ENCODE results near the gene FGF18.

DNA sequence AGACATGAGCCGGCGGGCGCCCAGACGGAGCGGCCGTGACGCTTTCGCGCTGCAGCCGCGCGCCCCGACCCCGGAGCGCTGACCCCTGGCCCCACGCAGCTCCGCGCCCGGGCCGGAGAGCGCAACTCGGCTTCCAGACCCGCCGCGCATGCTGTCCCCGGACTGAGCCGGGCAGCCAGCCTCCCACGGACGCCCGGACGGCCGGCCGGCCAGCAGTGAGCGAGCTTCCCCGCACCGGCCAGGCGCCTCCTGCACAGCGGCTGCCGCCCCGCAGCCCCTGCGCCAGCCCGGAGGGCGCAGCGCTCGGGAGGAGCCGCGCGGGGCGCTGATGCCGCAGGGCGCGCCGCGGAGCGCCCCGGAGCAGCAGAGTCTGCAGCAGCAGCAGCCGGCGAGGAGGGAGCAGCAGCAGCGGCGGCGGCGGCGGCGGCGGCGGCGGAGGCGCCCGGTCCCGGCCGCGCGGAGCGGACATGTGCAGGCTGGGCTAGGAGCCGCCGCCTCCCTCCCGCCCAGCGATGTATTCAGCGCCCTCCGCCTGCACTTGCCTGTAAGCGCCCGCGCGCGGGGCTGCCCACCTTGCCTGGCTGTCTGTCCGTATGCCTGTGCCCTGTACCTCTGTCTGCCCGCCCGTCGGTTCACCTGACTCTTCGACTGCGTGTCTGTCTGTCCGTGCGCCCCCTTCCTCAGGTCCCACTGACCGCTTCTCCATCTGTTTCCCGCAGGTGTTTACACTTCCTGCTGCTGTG is 412 bp downstream of the FGF18 start:
- TF ChIP-seq POLR2A (IDR thresholded peaks at IDR 0.05), result no peak
- TF ChIP-seq, protein P1, sequence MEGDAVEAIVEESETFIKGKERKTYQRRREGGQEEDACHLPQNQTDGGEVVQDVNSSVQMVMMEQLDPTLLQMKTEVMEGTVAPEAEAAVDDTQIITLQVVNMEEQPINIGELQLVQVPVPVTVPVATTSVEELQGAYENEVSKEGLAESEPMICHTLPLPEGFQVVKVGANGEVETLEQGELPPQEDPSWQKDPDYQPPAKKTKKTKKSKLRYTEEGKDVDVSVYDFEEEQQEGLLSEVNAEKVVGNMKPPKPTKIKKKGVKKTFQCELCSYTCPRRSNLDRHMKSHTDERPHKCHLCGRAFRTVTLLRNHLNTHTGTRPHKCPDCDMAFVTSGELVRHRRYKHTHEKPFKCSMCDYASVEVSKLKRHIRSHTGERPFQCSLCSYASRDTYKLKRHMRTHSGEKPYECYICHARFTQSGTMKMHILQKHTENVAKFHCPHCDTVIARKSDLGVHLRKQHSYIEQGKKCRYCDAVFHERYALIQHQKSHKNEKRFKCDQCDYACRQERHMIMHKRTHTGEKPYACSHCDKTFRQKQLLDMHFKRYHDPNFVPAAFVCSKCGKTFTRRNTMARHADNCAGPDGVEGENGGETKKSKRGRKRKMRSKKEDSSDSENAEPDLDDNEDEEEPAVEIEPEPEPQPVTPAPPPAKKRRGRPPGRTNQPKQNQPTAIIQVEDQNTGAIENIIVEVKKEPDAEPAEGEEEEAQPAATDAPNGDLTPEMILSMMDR (IDR thresholded peaks at IDR 0.05), result no peak
